GM19324 (cell line): ENCODE measurements around the gene EPN2.

ENCODE experiments used
- ATAC-seq: cut with Tn5 transposase; IDR thresholded peaks from one replicate; pipeline ENCODE4 v1.9.1; 2021; ENCODE audit warnings: mild to moderate bottlenecking, moderate library complexity; ENCODE audit not compliant: unreplicated experiment, low FRiP score

EPN2 gene

DNA sequence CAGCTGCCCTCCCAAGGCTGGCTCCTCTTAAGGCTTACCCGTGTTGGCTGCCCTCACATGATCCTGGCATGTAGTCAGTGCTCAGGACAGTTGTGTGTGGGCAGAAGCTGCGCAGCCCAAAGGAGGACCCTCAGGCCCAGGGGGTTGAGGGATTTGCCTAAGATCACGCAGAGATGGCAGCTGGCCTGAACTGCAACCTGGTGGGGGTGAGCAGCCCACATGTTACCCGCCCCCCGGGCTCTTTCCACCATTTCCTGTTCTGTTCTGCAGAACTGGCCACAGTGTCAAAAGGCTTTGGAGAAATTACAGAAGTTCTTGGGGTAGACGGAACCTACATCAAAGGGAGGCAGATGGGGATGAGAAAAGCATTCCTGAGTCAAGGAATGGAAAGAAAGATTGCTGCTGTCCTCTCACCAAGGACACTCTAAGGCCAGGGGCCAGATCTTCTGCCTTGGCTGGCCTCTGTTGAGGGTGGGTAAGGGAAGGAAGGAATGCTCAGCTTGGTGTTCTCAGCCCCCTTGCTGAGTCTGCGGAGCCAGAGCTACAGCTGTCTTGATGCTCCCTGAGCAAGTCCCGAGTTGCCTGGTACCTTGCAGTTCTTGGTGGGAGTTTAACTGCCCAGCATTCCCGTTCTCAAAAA, 53.0 kb downstream of the EPN2 start:
- ATAC-seq, result no peak

DNA sequence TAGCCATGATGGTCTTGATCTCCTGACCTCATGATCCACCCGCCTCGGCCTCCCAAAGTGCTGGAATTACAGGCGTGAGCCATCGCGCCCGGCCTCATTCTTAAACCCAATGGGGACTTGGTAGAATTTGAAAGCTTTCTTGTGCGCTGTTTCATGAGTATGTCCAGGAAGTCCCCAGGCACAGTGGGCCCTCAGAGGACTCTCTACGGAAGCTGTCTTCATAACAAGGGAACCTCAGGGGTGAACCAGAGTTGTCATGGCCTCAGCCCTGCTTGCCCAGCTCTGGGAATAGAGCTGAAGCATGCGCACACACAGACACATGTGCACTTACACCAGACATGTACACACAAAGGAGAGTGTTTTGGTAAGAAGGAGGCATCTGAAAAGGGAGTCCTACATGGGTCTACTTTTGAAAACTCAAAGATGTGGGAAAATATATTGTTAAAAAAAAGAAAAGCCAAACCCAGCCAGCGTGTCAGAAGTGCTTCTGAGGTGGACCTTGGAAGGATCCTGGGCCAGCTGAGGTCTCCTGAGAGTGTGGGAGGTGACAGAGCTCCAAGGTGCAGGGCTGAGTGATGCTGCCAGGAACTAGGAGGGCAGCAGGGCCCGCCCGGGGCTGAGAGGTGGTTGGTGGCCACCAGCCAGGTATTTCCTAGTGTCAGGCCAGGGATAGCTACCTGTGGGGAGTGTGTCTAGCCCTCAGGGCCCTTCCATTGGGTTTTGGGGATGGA, 54.6 kb downstream of the EPN2 start:
- ATAC-seq, result no peak

DNA sequence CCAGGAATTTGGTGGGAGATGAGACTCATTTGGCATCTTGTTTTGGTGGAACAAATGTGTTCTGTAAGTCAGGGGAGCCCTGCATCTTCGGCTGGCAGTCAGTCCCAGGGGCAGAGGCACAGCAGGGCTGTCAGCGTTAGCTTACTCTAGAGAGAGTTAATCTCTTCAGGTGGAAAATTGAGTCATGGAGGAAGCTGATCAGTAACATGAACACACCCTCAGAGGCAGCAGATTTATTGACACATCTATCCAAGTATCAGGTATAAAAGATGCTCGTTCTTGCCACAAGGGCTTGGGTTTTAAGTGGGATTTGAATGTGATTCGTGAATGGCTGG, 55.2 kb downstream of the EPN2 start:
- no peak for ATAC-seq

DNA sequence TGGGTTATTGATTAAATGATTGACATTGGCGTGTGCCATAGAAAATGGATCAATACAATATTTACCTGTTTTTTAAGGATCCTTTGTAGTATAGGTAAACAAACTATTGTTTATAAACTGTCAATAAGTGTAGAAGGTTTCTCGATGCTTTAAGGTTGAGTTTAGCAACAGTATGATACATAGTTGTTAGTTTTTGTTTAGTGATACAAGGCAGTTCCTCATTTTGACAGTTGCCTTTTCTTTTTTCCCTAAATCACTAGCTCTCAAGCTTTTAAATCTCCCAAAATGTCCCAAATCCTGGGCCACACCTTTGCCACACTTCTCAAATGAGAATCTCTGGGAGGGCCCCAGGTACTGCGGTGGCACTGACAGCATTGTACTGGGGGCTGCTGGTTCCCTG, 57.3 kb downstream of the EPN2 start:
- ATAC-seq, result no peak

DNA sequence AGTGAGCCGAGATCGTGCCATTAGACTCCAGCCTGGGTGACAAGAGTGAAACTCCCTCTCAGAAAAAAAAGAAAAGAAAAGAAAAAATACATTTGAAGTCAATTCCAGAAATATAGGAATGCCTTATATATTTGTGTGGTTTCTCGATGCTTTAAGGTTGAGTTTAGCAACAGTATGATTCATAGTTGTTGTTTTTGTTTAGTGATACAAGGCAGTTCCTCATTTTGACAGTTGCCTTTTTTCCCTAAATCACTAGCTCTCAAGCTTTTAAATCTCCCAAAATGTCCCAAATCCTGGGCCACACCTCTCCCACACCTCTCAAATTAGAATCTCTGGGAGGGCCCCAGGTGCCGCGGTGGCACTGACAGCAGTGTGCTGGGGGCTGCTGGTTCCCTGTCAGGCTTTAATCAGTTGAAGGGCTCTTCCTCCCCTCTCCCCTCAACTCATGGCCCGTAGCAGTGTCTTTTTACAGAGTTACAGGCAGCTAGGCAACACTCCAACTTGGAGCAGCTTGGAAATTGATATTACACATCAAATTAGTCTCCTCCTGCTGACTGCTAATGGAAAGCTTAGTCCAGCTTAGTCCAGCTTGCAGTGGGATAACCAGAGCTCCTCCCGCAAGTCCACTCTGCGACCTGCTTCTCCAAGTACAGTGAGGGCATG, 58.4 kb downstream of the EPN2 start:
- no peak for ATAC-seq

DNA sequence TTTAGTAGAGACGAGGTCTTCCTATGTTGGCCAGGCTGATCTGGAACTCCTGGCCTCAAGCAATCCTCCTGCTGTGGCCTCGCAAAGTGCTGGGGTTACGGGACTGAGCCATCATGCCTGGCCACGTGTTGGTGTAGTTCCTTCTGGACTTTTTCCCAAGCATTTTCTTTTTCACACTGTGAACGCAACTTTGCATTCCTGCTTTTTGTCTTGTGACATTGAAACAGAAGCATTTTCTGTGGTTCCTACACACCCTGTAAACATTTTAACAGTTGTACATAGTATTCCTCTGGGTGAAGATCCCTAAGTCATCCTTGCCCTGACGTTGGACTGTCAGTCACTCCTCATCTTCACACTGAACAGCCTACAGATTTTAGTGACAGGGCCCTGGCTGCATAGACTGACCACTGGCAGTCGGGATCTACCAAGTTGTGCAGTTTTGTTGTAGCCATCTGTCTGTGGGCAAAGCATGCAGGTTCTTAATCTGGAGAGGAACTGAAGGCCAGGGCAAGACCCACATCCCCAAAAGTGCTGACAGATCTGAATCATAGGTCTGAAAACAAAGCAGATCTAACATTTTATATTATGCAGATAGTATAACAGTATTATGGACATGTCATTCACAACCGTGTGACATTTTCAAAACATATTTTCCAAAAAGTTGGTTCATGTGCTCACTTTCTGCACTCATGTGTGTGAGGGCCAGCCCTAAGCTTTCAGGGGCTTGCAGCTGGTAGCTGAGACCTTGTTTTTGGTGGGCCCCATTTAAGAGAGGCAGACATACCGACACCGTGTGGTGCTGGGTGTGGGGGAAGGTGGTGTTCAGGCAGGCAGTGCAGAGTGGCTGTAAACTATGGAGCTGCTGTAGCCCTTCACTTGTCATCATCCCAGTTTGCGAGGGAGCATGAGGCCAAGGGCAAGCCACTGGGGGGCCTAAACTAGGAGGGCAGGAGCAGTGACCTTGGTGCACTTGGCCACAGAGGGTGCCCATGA, 59.9 kb downstream of the EPN2 start:
- ATAC-seq, result no peak

DNA sequence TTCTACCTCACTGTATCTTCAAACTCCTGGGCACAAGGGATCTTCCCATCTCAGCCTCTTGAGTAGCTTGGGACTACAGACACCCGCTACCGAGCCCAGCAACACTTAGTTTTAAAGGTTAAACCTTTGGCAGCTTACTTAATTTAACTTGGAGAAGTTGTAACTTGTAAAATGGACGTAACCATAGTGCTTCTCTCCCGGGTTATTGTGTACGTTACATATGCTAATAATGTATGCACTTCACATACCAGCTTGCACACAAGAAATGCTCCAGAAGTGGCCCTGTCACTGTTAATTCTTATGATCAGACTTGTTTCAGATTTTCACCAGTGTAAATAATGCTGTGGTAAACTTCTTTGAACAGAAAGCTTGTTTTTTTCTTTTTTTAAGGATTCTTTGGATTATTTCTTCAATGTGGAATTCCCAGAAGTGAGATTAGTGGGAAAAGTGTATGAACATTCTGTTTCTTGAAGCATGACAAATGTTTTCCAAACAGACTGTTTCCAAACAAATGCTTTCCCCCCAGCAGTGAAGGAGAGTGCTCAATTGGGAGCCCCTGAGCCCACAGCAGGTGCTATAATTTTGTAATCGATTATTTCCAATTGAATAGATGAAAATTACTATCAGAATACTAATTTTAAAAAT, 61.5 kb downstream of the EPN2 start:
- ATAC-seq, result no peak

DNA sequence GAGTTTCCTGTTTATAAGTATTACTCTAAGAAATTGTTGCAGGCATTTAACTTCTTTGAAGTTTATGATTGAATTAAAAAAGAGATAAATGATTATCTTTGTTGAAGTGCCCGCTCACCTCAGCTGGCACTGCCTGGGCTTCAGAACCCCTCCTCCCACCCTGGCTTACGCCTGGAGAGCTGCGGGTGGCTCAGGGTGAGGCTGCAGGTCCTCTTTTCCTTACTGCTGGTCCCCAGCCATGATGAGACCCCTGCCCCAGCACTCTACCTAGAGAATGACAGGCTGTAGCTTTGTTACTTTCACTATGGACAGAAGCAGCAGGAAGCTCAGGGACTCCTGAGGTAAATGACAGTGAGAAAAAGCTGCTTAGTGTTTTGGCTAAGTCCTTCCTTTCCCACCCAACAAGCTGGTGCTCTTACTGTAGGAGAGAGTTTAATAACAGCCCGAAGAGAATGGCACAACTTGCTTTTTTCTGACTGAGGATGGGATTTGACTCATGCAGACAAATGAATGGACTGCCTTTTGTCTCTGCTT, 62.1 kb downstream of the EPN2 start:
- no peak for ATAC-seq

DNA sequence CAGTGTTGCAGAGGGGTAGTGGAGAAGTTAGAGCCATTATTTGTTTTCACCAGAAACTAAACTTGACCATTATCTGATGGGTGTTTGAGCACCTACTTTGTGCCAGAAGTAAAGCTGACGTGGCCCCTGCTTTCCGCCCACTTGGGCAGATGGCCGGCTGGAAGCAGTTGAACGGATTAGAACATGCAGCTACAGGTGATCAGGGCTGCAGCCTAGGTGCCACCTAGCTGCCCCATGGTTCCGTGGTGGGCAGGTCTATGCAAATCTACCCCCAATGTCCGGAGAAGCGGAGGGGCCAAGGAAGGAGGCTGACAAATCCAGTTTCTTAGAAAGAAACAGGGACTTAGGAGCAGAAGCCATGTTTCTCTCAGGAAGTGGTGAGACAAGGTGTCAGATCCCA, 62.7 kb downstream of the EPN2 start:
- no peak for ATAC-seq

DNA sequence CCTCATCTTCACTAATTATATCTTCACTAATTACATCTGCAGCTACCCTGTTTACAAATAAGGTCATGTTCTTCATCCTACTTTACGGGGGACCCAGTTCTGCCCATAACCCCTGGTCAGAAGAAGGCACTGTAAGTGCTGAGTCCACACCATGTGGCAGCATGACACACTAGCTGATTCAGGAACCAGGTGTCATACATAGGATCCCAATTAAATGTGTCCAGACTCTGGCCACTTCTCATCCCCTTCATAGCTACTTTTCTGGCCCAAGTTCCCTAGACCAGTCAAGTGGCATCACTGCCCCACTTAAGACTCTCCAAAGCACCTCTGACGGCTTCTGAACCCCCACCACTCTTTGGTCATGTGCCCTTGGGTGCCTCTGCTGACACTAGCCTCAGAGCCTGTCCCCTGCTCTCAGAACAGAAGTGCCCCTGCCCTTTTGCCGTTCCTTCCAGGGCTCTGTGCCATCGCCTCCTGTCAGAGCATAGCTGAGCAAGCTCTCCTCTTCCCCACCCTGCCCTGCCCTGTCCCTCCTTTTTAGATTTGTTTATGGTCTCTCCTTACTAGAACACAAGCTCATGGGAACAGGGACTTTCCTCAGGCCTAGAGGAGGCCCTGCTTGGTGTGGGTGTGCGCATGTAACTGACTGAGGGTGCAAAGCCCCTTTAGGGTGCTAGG, 64.2 kb downstream of the EPN2 start:
- no peak for ATAC-seq

DNA sequence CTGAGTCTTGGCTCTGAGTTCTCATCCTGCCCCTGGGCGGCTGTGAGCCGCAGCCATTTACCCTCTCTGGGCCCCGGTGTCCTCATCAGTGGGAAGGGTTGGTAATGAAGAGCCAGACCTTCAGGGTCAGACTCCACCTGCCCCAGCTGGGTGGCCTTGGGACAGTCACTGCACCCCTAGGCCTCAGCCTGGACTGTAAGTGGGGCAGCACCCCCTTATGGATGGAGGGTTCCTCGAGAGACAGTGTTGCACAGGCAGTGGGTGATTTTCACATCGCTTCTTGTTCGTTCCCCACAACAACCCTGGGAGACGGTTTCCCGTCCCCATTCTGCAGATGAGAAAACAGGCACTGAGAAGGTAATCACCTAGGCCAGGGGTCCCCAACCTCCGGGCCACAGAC, 64.8 kb downstream of the EPN2 start:
- ATAC-seq, result no peak

DNA sequence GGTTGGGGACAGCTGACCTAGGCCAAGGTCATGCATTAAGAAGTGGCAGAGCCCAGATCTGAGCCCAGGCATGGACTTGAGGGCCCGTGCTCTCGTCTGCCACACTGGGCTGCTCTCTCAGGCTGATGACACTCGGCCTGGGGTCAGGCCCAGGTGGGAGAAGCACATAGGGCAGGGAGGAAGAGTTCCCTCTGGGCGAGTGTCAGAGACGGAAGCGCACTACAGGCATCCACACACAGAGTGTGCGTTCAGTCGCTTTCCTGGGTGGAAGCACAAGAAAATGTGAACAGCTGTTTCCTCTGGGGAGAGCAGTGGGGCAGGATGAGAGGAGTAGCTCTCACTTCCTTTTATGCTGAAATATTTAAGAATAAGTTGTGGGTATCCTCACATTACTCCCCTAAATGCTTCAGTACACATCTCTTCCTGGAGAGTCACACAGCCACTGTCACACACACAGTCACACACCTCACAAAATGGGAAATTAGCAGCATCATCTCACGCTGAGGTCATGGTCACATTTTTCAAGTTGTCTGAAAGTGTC, 65.7 kb downstream of the EPN2 start:
- no peak for ATAC-seq

DNA sequence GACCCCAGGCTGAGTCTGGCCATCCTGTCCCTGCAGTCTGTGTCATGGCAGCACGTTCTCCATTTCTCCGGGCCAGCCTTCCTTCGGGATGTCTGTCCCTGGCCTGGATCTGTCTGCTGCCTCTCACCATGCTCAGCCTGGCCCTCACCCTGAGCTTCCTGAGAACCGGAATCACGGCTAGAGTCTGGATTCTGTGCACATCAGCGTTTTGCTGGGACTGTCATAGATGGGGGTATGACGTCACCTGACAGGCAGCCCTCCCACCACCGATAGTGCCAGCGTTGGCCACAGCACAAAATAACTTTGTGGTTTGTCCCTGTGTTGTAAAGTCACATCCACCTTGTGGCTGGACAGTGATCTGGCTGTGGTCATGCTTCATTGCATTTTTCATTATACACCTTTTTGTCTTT, 66.2 kb downstream of the EPN2 start:
- no peak for ATAC-seq

DNA sequence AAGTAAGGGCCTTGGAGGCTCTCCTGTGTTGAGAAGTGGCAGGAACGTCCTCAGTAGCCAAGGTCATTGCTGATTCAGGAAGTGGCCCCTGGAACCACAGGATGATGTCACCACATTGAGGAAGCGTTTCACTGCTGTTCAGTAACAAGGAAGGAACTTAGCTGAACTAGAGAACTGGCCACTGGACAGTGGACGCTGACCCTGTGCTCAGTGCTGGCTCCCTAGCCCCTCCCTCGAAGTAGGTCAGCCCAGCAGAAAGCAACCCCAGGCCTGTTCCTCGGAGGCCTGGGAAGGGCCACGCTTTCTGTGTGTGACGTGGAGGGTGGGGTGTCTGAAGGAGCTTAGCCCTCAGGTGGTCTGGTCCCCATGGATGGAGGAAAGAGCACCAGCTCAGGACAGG, 67.0 kb downstream of the EPN2 start:
- ATAC-seq, result no peak

DNA sequence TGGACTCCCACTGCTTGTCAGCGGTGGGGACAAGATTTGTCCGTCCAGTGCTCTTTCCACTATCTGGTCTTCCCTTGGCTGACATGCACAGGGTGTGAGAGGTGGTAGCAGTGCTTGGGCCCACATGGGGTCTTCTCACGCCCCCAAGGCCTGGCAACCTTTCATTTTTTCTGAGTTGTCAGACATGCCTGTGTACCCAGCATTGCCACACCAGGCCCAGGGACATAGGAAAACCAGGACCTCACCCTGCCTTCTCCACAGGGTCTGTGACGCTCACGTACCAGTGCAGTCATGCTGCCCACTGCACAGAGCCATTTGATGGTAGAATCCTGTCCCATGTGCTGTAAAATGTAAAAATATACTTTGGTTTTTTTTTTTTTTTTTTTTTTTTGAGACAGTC, 67.6 kb downstream of the EPN2 start:
- no peak for ATAC-seq

DNA sequence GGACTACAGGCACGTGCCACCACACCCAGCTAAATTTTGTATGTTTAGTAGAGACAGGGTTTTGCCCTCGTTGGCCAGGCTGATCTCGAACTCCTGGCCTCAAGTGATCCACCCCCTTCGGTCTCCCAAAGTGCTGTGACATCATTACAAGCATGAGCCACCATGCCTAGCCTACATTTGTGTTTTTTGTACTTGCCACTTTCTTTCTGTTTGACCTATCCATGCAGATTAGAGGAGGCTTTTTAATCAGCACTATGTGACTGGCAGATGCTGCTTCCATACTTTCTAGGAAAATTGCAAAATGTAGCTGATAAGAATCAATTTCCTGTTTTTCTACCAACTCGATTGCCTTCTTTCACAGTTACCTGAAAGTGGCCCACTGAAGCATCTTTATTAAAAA, 68.1 kb downstream of the EPN2 start:
- ATAC-seq, result no peak

DNA sequence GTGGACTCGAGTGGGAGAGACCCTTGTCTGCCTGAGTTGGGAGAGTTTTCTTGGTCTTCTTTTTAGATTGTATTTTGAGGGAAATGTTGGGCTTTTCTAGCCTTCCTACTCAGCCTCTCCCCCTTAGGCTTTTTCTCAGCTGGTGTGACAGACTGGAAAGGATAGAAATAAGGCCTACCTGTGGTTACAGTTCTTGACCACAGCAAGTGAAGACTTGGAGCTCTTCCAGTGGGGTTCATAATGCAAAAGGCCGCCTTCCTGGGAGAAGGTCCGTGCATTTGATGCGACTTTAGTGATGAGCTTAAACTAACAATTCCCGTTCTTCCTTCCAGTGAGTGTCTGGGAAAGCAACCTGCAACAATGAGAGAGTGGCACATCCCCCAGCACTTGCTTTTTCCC, 68.6 kb downstream of the EPN2 start:
- ATAC-seq, result no peak

DNA sequence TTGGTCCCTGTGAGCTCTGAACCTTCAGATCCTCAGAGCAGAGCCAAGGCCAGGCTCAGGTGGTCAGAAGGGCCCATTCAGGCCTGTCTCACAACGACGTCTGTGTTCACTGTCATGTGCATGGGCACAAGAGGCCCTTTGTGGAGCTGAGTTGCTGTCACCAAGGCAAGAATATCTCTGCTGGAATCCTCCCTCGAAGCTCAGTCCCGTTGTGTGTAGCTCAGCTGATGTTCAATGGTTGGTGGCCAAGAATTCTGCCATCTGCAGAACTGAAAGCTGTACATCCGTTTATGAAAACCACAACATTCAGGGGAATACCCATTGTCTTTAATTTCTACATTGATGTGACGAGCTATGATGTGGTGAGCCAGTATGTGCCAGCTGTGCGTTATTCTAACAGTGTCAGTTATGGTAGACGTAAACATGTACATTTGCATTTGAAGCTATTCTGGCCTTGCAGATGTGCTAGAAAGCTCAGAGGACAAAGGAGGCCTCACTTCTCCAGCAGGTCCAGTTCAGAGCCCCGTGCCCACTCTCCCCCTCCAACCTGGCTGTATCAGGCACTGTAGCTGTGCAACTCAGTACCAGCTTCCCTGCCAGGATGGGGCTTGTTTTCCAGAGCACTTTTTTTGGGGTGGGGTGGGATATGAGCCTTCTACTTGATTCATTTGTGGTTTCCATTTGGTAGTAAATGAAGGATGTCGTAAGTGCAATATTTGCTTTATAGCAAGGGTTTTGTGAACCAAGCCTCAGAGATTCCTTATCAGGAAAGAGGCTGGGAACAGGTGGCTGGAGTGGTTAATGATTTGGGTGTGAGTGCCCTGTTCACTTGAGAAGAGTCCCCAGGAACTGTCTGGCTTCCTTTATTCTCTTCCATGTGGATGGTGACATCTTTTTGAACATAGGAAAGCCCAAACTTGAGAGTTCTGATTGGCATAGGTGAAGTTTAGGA, 69.3 kb downstream of the EPN2 start:
- ATAC-seq, result peak; percentile 83
